ENCODE results near the gene SIGLEC1. TPM values are rescaled to one million over a fixed set of nuclear protein-coding genes. Genes with fewer than 3 reads are reported as not detected.
A peak's percentile ranks its signal among the peaks of the same experiment; 100 is the strongest.

Gene SIGLEC1
- total and polyA plus RNA-seq, 2 of the 8 experiments (the other 6 are each of a cell fraction or from before 2014, with no cell fraction given) = 0.02 TPM; not detected in 1

- H2BK15ac ChIP-seq (ENCODE audit: low read length) = peak overlapping the region; percentile 98; the same call in 1 of the 2 replicates
- peaks cover 0 to 17% (median 4%) of the 10 kb centered on the region in 4 experiments; a peak in 5 of 7 replicates for H3K4me1 ChIP-seq (replicated peaks in 1 of 4; ENCODE audit: control insufficient read depth in 3 of 4, insufficient read depth in 4 of 4, low read length in 3 of 4)
- no peak overlapping the region for H3K27ac ChIP-seq (ENCODE audit: low read depth, low read length)
- peaks cover 4 to 22% (median 17%) of the 10 kb centered on the region in 4 experiments for H3K27me3 ChIP-seq (replicated peaks in 1 of 4; ENCODE audit: control insufficient read depth in 3 of 4, extremely low read depth in 1 of 4, insufficient read depth in 3 of 4, low read length in 3 of 4)
- no peak overlapping the region for H3K56ac ChIP-seq (replicated peaks; ENCODE audit: insufficient read length, low read depth, low read length)
- no peak overlapping the region for H3K4ac ChIP-seq (replicated peaks; ENCODE audit: insufficient read length, low read depth, low read length)
- no peak overlapping the region for H2BK120ac ChIP-seq (replicated peaks; ENCODE audit: low read depth, low read length)
- no peak overlapping the region; the same call in 1 of the 2 replicates for H2BK12ac ChIP-seq (ENCODE audit: low read depth, low read length)
- H2BK5ac ChIP-seq (ENCODE audit: low read depth, low read length) = peak overlapping the region; percentile 44; the same call in 1 of the 2 replicates
- CTCF ChIA-PET (ENCODE audit: partially characterized antibody) = interaction anchor here (0.7 to 18.6 kb wide), 18 partner anchors 11 to 452 kb away, joined by 3 to 308 read pairs (median 6); partner anchors contain the start of genes ADISSP, AP5S1, HSPA12B and SIGLEC1
- H3K18ac ChIP-seq (ENCODE audit: extremely low read depth, low read length) = peak overlapping the region; percentile 93
- POLR2A ChIA-PET (ENCODE audit: partially characterized antibody) = interaction anchor here (0.8 to 5.9 kb wide), 9 partner anchors 8 to 64 kb away, joined by 3 to 46 read pairs (median 3); partner anchors contain the start of gene ADISSP
- H3K9ac ChIP-seq (replicated peaks in 1 of 4; ENCODE audit: extremely low read depth in 1 of 4, low read depth in 3 of 4, low read length in 3 of 4) = no peak overlapping the region
- no peak overlapping the region for H4K8ac ChIP-seq (ENCODE audit: extremely low read depth, insufficient read depth, low read length)
- peak overlapping the region; percentile 25; the same call in 1 of the 2 replicates for H2AK5ac ChIP-seq (ENCODE audit: low read depth, low read length)
- peak overlapping the region; percentile 16 to 50 (median 33); a peak in 5 of 8 replicates for H3K4me3 ChIP-seq (ENCODE audit: extremely low read depth in 1 of 4, insufficient read depth in 2 of 4, low read depth in 3 of 4, low read length in 4 of 4)
- no peaks in the 10 kb centered on the region for H3K79me2 ChIP-seq (ENCODE audit: control insufficient read depth in 1 of 2, insufficient read depth in 2 of 2, low read length in 2 of 2)
- 52% methylated on average over 13 of the region's 13 CpGs; no CpG with 5 or more reads in 1 of the 2 experiments for WGBS, 2 experiments (ENCODE audit: extremely low coverage in 1 of 2, insufficient coverage in 1 of 2, insufficient read length in 1 of 2, insufficient replicate concordance in 2 of 2, low coverage in 1 of 2, low lambda C conversion rate in 2 of 2, missing lambda C conversion rate in 1 of 2)
- H3K79me1 ChIP-seq (ENCODE audit: low read depth, low read length) = no peaks in the 10 kb centered on the region; the same call in 1 of the 2 replicates
- no peaks in the 10 kb centered on the region for H3K9me3 ChIP-seq (ENCODE audit: insufficient read depth in 2 of 2, low read depth in 1 of 2, low read length in 1 of 2)
- H2BK20ac ChIP-seq (ENCODE audit: low read length) = no peak overlapping the region
- no peak overlapping the region for H4K91ac ChIP-seq (replicated peaks; ENCODE audit: insufficient read length, low read length)
- peak overlapping the region; percentile 51 to 89 for H3K4me2 ChIP-seq (ENCODE audit: insufficient read depth in 1 of 2, low read depth in 2 of 2, low read length in 2 of 2)
- no peaks in the 10 kb centered on the region; a peak in 2 of 8 replicates for H3K36me3 ChIP-seq (ENCODE audit: control insufficient read depth in 2 of 4, insufficient read depth in 4 of 4, low read length in 3 of 4)
- H4K20me1 ChIP-seq (replicated peaks in 1 of 2; ENCODE audit: control insufficient read depth in 1 of 2, insufficient read depth in 2 of 2, low read length in 2 of 2) = peaks cover 6 to 26% of the 10 kb centered on the region in 2 experiments
- H3K23ac ChIP-seq (ENCODE audit: insufficient read length) = no peak overlapping the region
- no peak for FAIRE-seq
- no peak overlapping the region for H3K14ac ChIP-seq (ENCODE audit: insufficient read length)
- no peak overlapping the region for H2AFZ ChIP-seq (ENCODE audit: low read length)
- no peak for DNase-seq (ENCODE audit: low read depth in 1 of 2, low spot score in 2 of 2)
- TF ChIP-seq GABPA (IDR thresholded peaks at IDR 0.05; ENCODE audit: borderline replicate concordance, insufficient read depth, low read length) (no peak), POLR2AphosphoS5 (IDR thresholded peaks at IDR 0.05; ENCODE audit: low read depth, low read length) (peak; percentile 17), SP4 (IDR thresholded peaks at IDR 0.05; ENCODE audit: low read length) (no peak)
- H4K5ac ChIP-seq (ENCODE audit: insufficient read length, low read depth, low read length) = peak overlapping the region; percentile 7
- H3K23me2 ChIP-seq (ENCODE audit: low read depth, low read length) = peaks cover 19% of the 10 kb centered on the region
Observed at GRCh38 chr20:3752386-3752759, 40.0 kb upstream of the SIGLEC1 start.

Data from H1 (cell line).